ENCODE measurements around the gene SDHA.
"Not testable (repeated sequence)": the region's sequence is repeated elsewhere in the genome, so short reads cannot be mapped to it uniquely, and the experiment has no call there.

SDHA gene

GRCh38 chr5:217494-218456, at the start of gene SDHA, which contains the start of gene CCDC127:
TSS of gene SDHA (plus strand) at chr5:218320. CDS start at chr5:218356, 36 bp downstream.
TSS of gene CCDC127 (minus strand) at chr5:218153. CDS start at chr5:216849, 1,304 bp downstream.
- H3K4me1 ChIP-seq (ENCODE audit: control insufficient read depth, insufficient read depth, low read length); H3K27ac ChIP-seq (ENCODE audit: low read length); H3K27me3 ChIP-seq (ENCODE audit: control insufficient read depth, insufficient read depth, low read length); H3K36me3 ChIP-seq (ENCODE audit: control insufficient read depth, insufficient read depth, low read length); H3K9me3 ChIP-seq (ENCODE audit: control insufficient read depth, insufficient read depth, low read length): not testable (repeated sequence)
- WGBS (ENCODE audit: insufficient coverage, insufficient read length) = no CpG with 5 or more reads among the region's 75 CpGs
- DNase-seq (ENCODE audit: low read depth, low spot score) = peak; percentile 88
- H3K4me3 ChIP-seq (ENCODE audit: low read length) = peak within 1 kb of the TSS; percentile 79

DNA sequence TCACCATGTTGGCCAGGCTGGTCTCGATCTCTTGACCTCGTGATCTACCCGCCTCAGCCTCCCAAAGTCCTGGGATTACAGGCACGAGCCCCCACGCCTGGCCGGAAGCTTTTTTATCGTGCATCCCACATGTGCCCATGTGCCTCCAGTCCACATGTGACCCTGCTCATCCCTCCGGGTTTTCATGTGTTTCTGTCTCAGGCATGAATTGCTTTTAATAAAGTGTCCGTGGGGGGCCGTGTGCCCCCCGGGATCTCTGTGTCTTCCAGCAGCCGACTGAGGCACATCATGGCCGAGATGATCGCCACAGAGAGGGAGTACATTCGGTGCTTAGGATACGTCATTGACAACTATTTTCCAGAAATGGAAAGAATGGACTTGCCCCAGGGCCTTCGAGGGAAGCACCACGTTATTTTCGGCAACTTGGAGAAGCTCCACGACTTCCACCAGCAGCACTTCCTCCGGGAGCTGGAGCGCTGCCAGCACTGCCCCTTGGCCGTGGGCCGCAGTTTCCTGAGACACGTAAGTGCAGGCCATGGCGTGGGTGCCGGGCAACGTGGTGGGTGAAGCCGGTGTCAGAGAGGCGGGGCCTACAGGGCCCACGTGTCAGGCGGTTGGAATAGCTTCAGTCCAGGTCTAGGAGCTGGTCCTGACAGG, 48.9 kb upstream of the SDHA start:
- Histone ChIP-seq H3K27ac (ENCODE audit: low read length) (no peak overlapping the region), H3K9me3 (ENCODE audit: control insufficient read depth, insufficient read depth, low read length) (no peaks in the 10 kb centered on the region), H3K4me1 (ENCODE audit: control insufficient read depth, insufficient read depth, low read length) (no peaks in the 10 kb centered on the region), H3K36me3 (ENCODE audit: control insufficient read depth, insufficient read depth, low read length) (peaks cover 20% of the 10 kb centered on the region), H3K27me3 (ENCODE audit: control insufficient read depth, insufficient read depth, low read length) (no peaks in the 10 kb centered on the region), H3K4me3 (ENCODE audit: low read length) (no peak overlapping the region)
- DNase-seq (ENCODE audit: low read depth, low spot score) = no peak
- no CpG with 5 or more reads among the region's 32 CpGs for WGBS (ENCODE audit: insufficient coverage, insufficient read length)

GRCh38 chr5:169728-170094, 48.4 kb upstream of the SDHA start:
- WGBS (ENCODE audit: insufficient coverage, insufficient read length) = no CpG with 5 or more reads among the region's 12 CpGs
- no peak for DNase-seq (ENCODE audit: low read depth, low spot score)
- Histone ChIP-seq H3K9me3 (ENCODE audit: control insufficient read depth, insufficient read depth, low read length) (no peaks in the 10 kb centered on the region), H3K4me3 (ENCODE audit: low read length) (no peak overlapping the region), H3K4me1 (ENCODE audit: control insufficient read depth, insufficient read depth, low read length) (no peaks in the 10 kb centered on the region), H3K36me3 (ENCODE audit: control insufficient read depth, insufficient read depth, low read length) (peaks cover 20% of the 10 kb centered on the region), H3K27ac (ENCODE audit: low read length) (no peak overlapping the region), H3K27me3 (ENCODE audit: control insufficient read depth, insufficient read depth, low read length) (no peaks in the 10 kb centered on the region)

GRCh38 chr5:170971-171800, 46.9 kb upstream of the SDHA start:
- Histone ChIP-seq H3K4me3 (ENCODE audit: low read length) (no peak overlapping the region), H3K27ac (ENCODE audit: low read length) (no peak overlapping the region)

GRCh38 chr5:171801-172331, 46.3 kb upstream of the SDHA start:
- Histone ChIP-seq H3K4me1 (ENCODE audit: control insufficient read depth, insufficient read depth, low read length) (no peaks in the 10 kb centered on the region), H3K36me3 (ENCODE audit: control insufficient read depth, insufficient read depth, low read length) (peaks cover 26% of the 10 kb centered on the region), H3K4me3 (ENCODE audit: low read length) (no peak overlapping the region), H3K27ac (ENCODE audit: low read length) (no peak overlapping the region), H3K9me3 (ENCODE audit: control insufficient read depth, insufficient read depth, low read length) (no peaks in the 10 kb centered on the region), H3K27me3 (ENCODE audit: control insufficient read depth, insufficient read depth, low read length) (no peaks in the 10 kb centered on the region)
- WGBS (ENCODE audit: insufficient coverage, insufficient read length) = no CpG with 5 or more reads among the region's 23 CpGs
- no peak for DNase-seq (ENCODE audit: low read depth, low spot score)

More at GRCh38 chr5:170971-171800, 46.9 kb upstream of the SDHA start:
- Histone ChIP-seq H3K4me1 (ENCODE audit: control insufficient read depth, insufficient read depth, low read length) (no peaks in the 10 kb centered on the region), H3K27me3 (ENCODE audit: control insufficient read depth, insufficient read depth, low read length) (no peaks in the 10 kb centered on the region), H3K9me3 (ENCODE audit: control insufficient read depth, insufficient read depth, low read length) (no peaks in the 10 kb centered on the region), H3K36me3 (ENCODE audit: control insufficient read depth, insufficient read depth, low read length) (peaks cover 24% of the 10 kb centered on the region)
- no peak for DNase-seq (ENCODE audit: low read depth, low spot score)
- no CpG with 5 or more reads among the region's 37 CpGs for WGBS (ENCODE audit: insufficient coverage, insufficient read length)

- no peaks in the 10 kb centered on the region for H3K27me3 ChIP-seq (ENCODE audit: control insufficient read depth, insufficient read depth, low read length)
- H3K36me3 ChIP-seq (ENCODE audit: control insufficient read depth, insufficient read depth, low read length) = peaks cover 26% of the 10 kb centered on the region
- no peaks in the 10 kb centered on the region for H3K9me3 ChIP-seq (ENCODE audit: control insufficient read depth, insufficient read depth, low read length)
- no peak overlapping the region for H3K4me3 ChIP-seq (ENCODE audit: low read length)
- WGBS (ENCODE audit: insufficient coverage, insufficient read length) = no CpG with 5 or more reads among the region's 13 CpGs
- no peak for DNase-seq (ENCODE audit: low read depth, low spot score)
- no peaks in the 10 kb centered on the region for H3K4me1 ChIP-seq (ENCODE audit: control insufficient read depth, insufficient read depth, low read length)
- H3K27ac ChIP-seq (ENCODE audit: low read length) = no peak overlapping the region
These were observed 45.7 kb upstream of the SDHA start for GRCh38 chr5:172421-172820.

- peaks cover 26% of the 10 kb centered on the region for H3K36me3 ChIP-seq (ENCODE audit: control insufficient read depth, insufficient read depth, low read length)
- WGBS (ENCODE audit: insufficient coverage, insufficient read length) = no CpG with 5 or more reads among the region's 17 CpGs
- H3K27ac ChIP-seq (ENCODE audit: low read length) = no peak overlapping the region
These were observed 45.3 kb upstream of the SDHA start for GRCh38 chr5:172841-173251.

DNA sequence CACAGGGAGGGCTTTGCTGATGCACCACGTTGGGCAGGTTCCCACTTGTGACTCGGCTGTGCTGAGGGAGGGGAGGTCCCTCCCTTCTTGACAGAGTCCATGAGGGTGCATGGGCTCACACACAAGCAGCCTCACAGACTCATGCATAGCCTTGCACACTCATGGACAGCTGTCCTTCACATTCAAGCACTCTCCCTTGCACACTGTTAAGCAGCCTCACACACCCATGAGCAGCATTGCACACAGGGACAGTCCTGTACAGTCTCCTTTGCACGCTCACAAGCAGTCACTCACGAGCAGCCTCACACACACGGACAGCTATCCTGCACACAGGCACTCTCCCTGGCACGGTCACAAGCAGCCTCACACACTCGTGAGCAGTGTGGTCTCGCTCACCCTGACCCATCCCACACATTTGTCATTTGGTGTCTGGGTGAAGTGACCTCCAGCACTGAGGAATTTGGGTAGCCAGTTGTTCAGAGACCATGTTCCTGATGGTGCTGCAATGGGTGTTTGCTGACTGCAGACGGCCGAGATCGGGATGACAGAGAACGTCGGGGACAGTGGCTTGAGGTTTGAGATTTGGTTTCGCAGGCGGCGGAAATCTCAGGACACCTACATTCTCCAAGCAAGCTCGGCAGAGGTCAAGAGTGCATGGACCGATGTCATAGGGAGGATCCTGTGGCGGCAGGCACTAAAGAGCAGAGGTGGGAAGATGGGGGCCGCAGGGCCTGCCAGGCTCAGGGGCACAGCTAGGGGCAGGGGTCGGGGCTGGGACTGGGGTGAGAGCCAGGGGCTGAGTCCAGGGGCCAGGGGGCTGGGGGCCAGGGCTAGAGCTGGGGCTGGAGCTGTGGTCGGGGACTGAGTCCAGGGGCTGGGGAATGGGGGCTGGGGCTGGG, 44.5 kb upstream of the SDHA start:
- no CpG with 5 or more reads among the region's 22 CpGs for WGBS (ENCODE audit: insufficient coverage, insufficient read length)
- no peaks in the 10 kb centered on the region for H3K4me1 ChIP-seq (ENCODE audit: control insufficient read depth, insufficient read depth, low read length)
- no peaks in the 10 kb centered on the region for H3K27me3 ChIP-seq (ENCODE audit: control insufficient read depth, insufficient read depth, low read length)
- no peak overlapping the region for H3K27ac ChIP-seq (ENCODE audit: low read length)
- DNase-seq (ENCODE audit: low read depth, low spot score) = no peak
- no peak overlapping the region; the same call in 1 of the 2 replicates for H3K4me3 ChIP-seq (ENCODE audit: low read length)
- no peaks in the 10 kb centered on the region for H3K9me3 ChIP-seq (ENCODE audit: control insufficient read depth, insufficient read depth, low read length)
- H3K36me3 ChIP-seq (ENCODE audit: control insufficient read depth, insufficient read depth, low read length) = peaks cover 26% of the 10 kb centered on the region

More at GRCh38 chr5:172841-173251, 45.3 kb upstream of the SDHA start:
- no peaks in the 10 kb centered on the region for H3K27me3 ChIP-seq (ENCODE audit: control insufficient read depth, insufficient read depth, low read length)
- H3K4me3 ChIP-seq (ENCODE audit: low read length) = no peak overlapping the region
- H3K4me1 ChIP-seq (ENCODE audit: control insufficient read depth, insufficient read depth, low read length) = no peaks in the 10 kb centered on the region
- H3K9me3 ChIP-seq (ENCODE audit: control insufficient read depth, insufficient read depth, low read length) = no peaks in the 10 kb centered on the region
- DNase-seq (ENCODE audit: low read depth, low spot score) = no peak

GRCh38 chr5:174291-174600, 43.9 kb upstream of the SDHA start:
- peaks cover 26% of the 10 kb centered on the region for H3K36me3 ChIP-seq (ENCODE audit: control insufficient read depth, insufficient read depth, low read length)
- H3K4me1 ChIP-seq (ENCODE audit: control insufficient read depth, insufficient read depth, low read length) = no peaks in the 10 kb centered on the region
- WGBS (ENCODE audit: insufficient coverage, insufficient read length) = no CpG with 5 or more reads among the region's 5 CpGs
- no peak for DNase-seq (ENCODE audit: low read depth, low spot score)
- no peaks in the 10 kb centered on the region for H3K27me3 ChIP-seq (ENCODE audit: control insufficient read depth, insufficient read depth, low read length)
- no peaks in the 10 kb centered on the region for H3K9me3 ChIP-seq (ENCODE audit: control insufficient read depth, insufficient read depth, low read length)
- H3K27ac ChIP-seq (ENCODE audit: low read length) = no peak overlapping the region
- H3K4me3 ChIP-seq (ENCODE audit: low read length) = no peak overlapping the region

Measured in iPS DF 6.9 (cell line).